Esophagus squamous epithelium (tissue), 4 donors: ENCODE data around the gene LONRF2.

Source experiments
- POLR2A ChIP-seq, 4 donors: fragments of 450-650 bp; IDR thresholded peaks; one replicate each; pipeline ENCODE4 v1.6.1; 2017; ENCODE audit warnings: antibody characterized with exemption in 4 of 4, mild to moderate bottlenecking in 4 of 4, moderate library complexity in 3 of 4
- TF ChIP-seq, protein P1 (sequence below), 6 experiments: fragments of 450-650 bp in 4 of 6; fragments of 200-600 bp in 2 of 6; sonication (generic) in 2 of 6; IDR thresholded peaks; one replicate each; pipeline ENCODE4 v1.5.1; 2016 to 2019; ENCODE audit warnings: antibody characterized with exemption in 6 of 6, mild to moderate bottlenecking in 4 of 6, moderate library complexity in 4 of 6

DNA sequence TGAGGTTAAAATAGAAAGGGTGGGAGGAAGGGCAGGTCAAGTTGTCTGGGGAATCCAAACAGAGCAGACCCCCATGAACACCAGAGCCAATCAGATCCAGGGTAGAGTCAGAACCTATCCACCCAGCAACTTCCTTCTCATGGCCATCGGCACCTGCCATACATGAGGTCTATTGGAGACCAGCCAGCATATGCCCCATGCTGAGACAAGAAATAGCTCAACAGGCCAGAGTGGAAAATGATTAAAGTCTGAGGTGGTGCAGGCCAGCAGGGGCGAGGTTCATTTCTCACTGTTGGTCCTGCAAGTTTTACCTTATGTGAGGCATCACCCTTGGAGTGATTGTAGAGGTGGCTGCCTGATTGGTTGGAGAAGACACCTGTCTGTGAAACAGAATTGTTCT, 89.2 kb downstream of the LONRF2 start:
- TF ChIP-seq, protein P1, sequence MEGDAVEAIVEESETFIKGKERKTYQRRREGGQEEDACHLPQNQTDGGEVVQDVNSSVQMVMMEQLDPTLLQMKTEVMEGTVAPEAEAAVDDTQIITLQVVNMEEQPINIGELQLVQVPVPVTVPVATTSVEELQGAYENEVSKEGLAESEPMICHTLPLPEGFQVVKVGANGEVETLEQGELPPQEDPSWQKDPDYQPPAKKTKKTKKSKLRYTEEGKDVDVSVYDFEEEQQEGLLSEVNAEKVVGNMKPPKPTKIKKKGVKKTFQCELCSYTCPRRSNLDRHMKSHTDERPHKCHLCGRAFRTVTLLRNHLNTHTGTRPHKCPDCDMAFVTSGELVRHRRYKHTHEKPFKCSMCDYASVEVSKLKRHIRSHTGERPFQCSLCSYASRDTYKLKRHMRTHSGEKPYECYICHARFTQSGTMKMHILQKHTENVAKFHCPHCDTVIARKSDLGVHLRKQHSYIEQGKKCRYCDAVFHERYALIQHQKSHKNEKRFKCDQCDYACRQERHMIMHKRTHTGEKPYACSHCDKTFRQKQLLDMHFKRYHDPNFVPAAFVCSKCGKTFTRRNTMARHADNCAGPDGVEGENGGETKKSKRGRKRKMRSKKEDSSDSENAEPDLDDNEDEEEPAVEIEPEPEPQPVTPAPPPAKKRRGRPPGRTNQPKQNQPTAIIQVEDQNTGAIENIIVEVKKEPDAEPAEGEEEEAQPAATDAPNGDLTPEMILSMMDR (IDR thresholded peaks at IDR 0.05): no peak
- TF ChIP-seq POLR2A (IDR thresholded peaks at IDR 0.05): no peak
